HG03159 (cell line): Measurements from ENCODE around the gene TNFRSF21.

Source experiments
- ATAC-seq: cut with Tn5 transposase; IDR thresholded peaks from one replicate; pipeline ENCODE4 v1.9.1; 2021; ENCODE audit warnings: mild to moderate bottlenecking, moderate library complexity; ENCODE audit not compliant: unreplicated experiment

Gene TNFRSF21

DNA sequence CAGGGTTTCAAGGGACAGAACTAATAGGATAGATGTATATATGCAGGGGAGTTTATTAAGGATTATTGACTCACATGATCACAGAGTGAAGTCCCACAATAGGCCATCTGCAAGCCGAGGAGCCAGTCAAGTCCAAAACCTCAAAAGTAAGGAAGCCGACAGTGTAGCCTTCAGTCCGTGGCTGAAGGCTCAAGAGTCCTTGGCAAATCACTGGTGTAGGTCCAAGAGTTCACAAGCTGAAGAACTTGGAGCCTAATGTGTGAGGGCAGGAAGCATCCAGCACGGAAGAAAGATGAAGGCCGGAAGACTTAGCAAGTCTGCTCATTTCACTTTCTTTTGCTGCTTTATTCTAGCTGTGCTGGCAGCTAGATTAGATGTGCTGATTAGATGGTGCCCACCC, 128.0 kb downstream of the TNFRSF21 start:
- ATAC-seq = no peak
